Muscle layer of duodenum (tissue), 2 donors: ENCODE data around the gene PPP4R4.
"Not testable (repeated sequence)": the region's sequence is repeated elsewhere in the genome, so short reads cannot be mapped to it uniquely, and the experiment has no call there.

Experiments used
- H3K27ac ChIP-seq: one replicate; pipeline ENCODE4 v1.7.0; 2013; ENCODE audit warnings: mild to moderate bottlenecking, low read length
- H3K27me3 ChIP-seq: one replicate; pipeline ENCODE4 v1.7.0; 2013; ENCODE audit warnings: low read depth, mild to moderate bottlenecking, control low read depth, low read length
- H3K36me3 ChIP-seq, 2 donors: one replicate each; pipeline ENCODE4 v1.7.0; 2013; ENCODE audit warnings: low read length in 2 of 2, control low read depth in 1 of 2, mild to moderate bottlenecking in 1 of 2; ENCODE audit not compliant: insufficient read depth in 2 of 2, control insufficient read depth in 1 of 2
- H3K4me1 ChIP-seq, 2 donors: one replicate each; pipeline ENCODE4 v1.7.0; 2013; ENCODE audit warnings: low read length in 2 of 2, mild to moderate bottlenecking in 2 of 2, control low read depth in 1 of 2, moderate library complexity in 1 of 2; ENCODE audit not compliant: insufficient read depth in 2 of 2, control insufficient read depth in 1 of 2
- H3K4me3 ChIP-seq, 2 donors: one replicate each; pipeline ENCODE4 v1.7.0; 2013; ENCODE audit warnings: low read length in 2 of 2, low read depth in 1 of 2, mild to moderate bottlenecking in 1 of 2
- H3K9me3 ChIP-seq, 2 donors: one replicate each; pipeline ENCODE4 v1.7.0; 2013; ENCODE audit warnings: low read length in 2 of 2, control low read depth in 1 of 2, mild to moderate bottlenecking in 1 of 2; ENCODE audit not compliant: control insufficient read depth in 1 of 2
- donor health status: healthy.

Gene PPP4R4

DNA sequence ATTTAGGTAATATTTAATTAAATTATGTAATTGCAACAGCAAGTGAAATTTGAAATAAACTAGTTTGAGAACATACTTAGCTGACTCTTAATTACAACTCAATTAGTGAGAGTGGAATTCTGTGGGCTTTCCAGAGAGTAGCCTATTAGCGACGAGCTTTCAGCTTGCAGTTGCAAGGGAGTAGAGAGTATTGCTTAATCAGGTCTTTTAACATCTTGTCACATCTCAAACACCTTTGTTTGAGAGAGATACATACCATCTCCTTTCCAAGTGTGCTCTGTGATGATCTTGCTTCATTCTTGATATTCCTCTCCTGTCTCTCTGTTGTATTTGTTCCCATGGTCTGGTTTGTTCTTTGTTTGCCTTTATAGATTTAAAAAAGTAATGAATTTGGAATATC is 7.7 kb downstream of the PPP4R4 start:
- no peak overlapping the region for H3K27ac ChIP-seq
- no peaks in the 10 kb centered on the region for H3K4me1 ChIP-seq
- no peaks in the 10 kb centered on the region for H3K36me3 ChIP-seq
- H3K9me3 ChIP-seq = no peaks in the 10 kb centered on the region
- peaks cover 3% of the 10 kb centered on the region for H3K27me3 ChIP-seq
- no peak overlapping the region for H3K4me3 ChIP-seq

DNA sequence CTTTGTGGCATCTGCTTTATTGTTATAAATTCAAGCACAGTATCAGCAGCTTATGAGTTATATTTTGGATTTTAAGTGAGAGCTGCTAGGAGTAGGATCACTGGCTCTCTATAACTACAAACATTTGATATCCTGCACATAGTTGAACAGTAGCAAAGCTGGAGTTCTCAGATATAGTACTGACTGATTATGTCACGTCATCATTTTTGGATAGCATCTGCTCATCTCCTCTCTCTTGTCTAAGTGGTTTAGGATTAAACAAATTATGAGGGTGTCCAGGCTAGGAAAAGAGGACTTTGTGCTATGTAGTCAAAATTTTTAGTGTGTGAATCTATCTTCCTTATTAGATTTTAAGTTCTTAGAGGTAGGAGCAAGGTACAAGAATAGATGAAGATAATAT is 18.4 kb downstream of the PPP4R4 start:
- Histone ChIP-seq H3K27ac (no peak overlapping the region), H3K9me3 (peaks cover 0 to 5% of the 10 kb centered on the region in 2 donors), H3K4me1 (no peaks in the 10 kb centered on the region), H3K36me3 (no peaks in the 10 kb centered on the region), H3K4me3 (no peak overlapping the region), H3K27me3 (peaks cover 10% of the 10 kb centered on the region)

DNA sequence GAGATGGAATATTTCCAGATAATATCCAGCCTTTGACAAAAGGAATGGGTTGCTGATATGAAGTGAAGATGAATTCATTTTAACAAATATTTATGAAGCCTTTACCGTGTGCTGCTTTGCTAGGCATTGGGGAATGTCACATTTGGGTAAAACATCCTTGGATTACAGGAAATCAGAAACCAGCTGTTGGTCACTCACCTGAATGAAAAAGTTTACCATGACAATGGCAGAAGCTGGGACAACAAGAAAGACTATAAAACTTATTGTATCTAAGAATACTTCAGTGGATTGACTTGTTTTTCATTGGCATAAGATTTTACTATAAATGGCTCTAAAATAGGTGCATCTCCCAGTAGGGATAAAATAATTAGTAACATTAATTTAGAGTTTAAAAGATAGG is 19.7 kb downstream of the PPP4R4 start:
- no peaks in the 10 kb centered on the region for H3K36me3 ChIP-seq
- no peak overlapping the region for H3K4me3 ChIP-seq

GRCh38 chr14:94196057-94196456 is 21.9 kb downstream of the PPP4R4 start:
- Histone ChIP-seq H3K9me3 (peaks cover 0 to 5% of the 10 kb centered on the region in 2 donors), H3K27ac (no peak overlapping the region), H3K4me3 (no peak overlapping the region), H3K27me3 (peaks cover 10% of the 10 kb centered on the region), H3K4me1 (no peaks in the 10 kb centered on the region), H3K36me3 (no peaks in the 10 kb centered on the region)

More for the DNA sequence above, 19.7 kb downstream of the PPP4R4 start:
- peaks cover 0 to 5% of the 10 kb centered on the region in 2 donors for H3K9me3 ChIP-seq
- H3K27ac ChIP-seq = no peak overlapping the region
- no peaks in the 10 kb centered on the region for H3K4me1 ChIP-seq
- H3K27me3 ChIP-seq = peaks cover 10% of the 10 kb centered on the region

- H3K4me1 ChIP-seq = no peaks in the 10 kb centered on the region
- H3K36me3 ChIP-seq = no peaks in the 10 kb centered on the region
- H3K4me3 ChIP-seq = no peak overlapping the region
- H3K27ac ChIP-seq = no peak overlapping the region
- no peaks in the 10 kb centered on the region for H3K9me3 ChIP-seq
- H3K27me3 ChIP-seq = no peaks in the 10 kb centered on the region
Observed at GRCh38 chr14:94203473-94204210, 29.5 kb downstream of the PPP4R4 start.

DNA sequence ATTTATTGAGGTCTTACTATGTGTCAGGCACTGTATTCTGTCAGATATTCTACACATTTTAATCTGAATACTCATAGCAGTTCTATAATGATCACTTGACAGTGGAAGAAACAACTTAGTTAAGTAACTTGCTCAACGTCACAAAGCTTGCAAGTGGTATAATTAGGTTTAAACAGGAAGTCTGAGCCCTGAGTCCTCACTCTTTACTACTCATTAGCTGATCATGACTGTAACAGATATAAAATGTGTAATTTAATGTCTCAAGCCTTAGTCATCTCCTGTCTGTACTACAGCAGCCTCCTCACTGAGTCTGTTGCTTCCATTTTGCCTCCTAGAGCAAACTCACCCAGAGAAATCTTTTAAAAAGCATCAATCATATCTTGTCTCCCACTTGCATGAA is 38.9 kb downstream of the PPP4R4 start:
- Histone ChIP-seq H3K4me3 (no peak overlapping the region), H3K36me3 (no peaks in the 10 kb centered on the region), H3K9me3 (peaks cover 0 to 12% of the 10 kb centered on the region in 2 donors), H3K27ac (no peak overlapping the region), H3K27me3 (no peaks in the 10 kb centered on the region), H3K4me1 (no peaks in the 10 kb centered on the region)

GRCh38 chr14:94213741-94214140 is 39.6 kb downstream of the PPP4R4 start:
- Histone ChIP-seq H3K4me3 (no peak overlapping the region), H3K4me1 (no peaks in the 10 kb centered on the region), H3K9me3 (peaks cover 0 to 12% of the 10 kb centered on the region in 2 donors), H3K27me3 (no peaks in the 10 kb centered on the region), H3K36me3 (no peaks in the 10 kb centered on the region), H3K27ac (no peak overlapping the region)

DNA sequence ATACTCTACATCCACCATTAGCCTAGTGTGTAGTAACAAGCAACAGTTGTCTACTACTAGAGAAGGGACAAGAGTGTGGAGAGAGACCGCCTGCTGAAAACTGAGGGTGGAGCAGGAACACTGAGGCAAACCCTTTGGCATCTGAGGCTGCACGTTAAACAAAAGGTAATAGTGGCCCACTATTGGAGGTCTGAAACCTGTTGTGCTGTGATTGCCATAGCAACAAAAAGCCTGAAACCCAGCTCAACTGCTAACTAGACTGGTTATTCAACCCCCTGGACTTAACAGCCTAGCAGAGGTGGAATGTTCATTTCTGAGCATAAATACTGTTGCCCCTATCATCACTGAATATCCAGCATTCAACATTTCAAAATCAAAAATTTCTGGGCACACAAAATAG is 43.0 kb downstream of the PPP4R4 start:
- Histone ChIP-seq H3K36me3 (no peaks in the 10 kb centered on the region), H3K4me3 (no peak overlapping the region), H3K9me3 (peaks cover 0 to 12% of the 10 kb centered on the region in 2 donors), H3K4me1 (no peaks in the 10 kb centered on the region), H3K27me3 (no peaks in the 10 kb centered on the region), H3K27ac (no peak overlapping the region)

DNA sequence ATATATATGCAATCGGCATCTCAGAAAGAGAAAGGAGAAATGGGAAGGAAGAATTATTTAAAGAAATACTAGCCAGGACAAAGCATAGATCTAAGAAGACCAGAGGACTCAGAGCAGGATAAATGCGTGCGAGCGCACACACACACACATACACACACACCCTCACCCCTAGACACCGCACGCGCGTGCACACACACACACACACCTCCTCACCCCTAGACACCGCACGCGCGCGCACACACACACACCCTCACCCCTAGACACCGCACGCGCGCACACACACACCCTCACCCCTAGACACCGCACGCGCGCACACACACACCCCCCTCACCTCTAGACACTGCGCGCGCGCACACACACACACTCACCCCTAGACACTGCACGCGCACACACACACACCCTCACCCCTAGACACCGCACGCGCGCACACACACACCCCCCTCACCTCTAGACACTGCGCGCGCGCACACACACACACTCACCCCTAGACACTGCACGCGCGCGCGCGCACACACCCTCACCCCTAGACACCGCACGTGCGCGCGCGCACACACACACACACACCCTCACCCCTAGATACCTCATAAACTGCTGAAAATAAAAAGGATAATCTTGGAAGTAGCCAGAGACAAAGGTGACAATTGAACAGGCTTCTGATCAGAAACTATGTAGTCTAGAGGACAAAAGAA is 44.2 kb downstream of the PPP4R4 start:
- H3K36me3 ChIP-seq, H3K9me3 ChIP-seq, H3K27me3 ChIP-seq, H3K4me1 ChIP-seq, H3K4me3 ChIP-seq, H3K27ac ChIP-seq: not testable (repeated sequence)

GRCh38 chr14:94224040-94224439 is 49.9 kb downstream of the PPP4R4 start:
- Histone ChIP-seq H3K27ac (no peak overlapping the region), H3K9me3 (no peaks in the 10 kb centered on the region)

DNA sequence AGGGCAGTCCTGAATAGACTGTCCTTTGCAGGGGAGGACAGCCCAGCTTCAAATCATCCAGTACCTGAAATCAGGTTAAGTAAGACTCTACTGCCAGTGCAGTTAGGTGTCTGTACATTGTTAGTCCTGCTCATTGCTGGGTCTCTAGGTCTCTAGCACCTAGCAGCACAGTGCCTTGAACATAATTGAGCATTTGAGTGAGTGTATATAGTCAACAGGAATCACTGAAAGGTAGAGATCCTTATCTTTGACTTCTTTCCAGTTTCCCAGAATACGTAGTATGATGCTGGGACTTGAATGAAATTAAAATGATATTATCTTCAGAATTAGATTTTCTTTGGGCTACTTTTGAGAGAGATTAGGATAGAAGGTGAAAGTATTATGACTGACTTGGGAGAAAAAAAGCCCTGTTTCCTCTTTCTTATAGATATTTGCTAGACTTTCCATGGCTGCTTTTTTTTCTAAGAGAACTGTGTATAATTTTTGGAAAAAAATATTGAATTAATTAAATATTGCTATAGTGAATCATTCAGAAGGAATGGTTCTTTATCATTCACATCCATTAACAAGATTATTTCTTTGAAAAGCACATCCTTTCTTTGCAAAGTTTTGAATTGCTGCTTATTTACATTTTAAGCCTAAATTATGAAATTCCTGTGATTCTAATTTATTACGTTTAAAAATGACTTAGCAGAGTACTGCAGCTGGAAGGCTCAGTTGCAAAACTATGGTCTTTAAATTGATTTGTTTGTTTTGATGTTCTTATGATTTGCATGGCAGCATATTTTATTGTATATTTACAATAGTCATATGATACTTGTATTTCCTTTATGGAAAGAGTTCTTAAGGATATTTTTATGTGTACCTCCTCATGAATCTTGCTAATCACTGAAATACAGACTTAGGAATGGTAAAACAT is 51.6 kb downstream of the PPP4R4 start:
- no peak overlapping the region for H3K4me3 ChIP-seq
- H3K36me3 ChIP-seq = no peaks in the 10 kb centered on the region
- no peaks in the 10 kb centered on the region for H3K4me1 ChIP-seq
- H3K27ac ChIP-seq = no peak overlapping the region
- no peaks in the 10 kb centered on the region for H3K9me3 ChIP-seq
- H3K27me3 ChIP-seq = no peaks in the 10 kb centered on the region

More at GRCh38 chr14:94224040-94224439, 49.9 kb downstream of the PPP4R4 start:
- no peaks in the 10 kb centered on the region for H3K4me1 ChIP-seq
- H3K4me3 ChIP-seq = no peak overlapping the region
- H3K36me3 ChIP-seq = no peaks in the 10 kb centered on the region
- no peaks in the 10 kb centered on the region for H3K27me3 ChIP-seq
